GM21619 (cell line): Measurements from ENCODE around the gene POLR3A.
A peak's percentile ranks its signal among the peaks of the same experiment; 100 is the strongest.

Experiments
- ATAC-seq: cut with Tn5 transposase; IDR thresholded peaks from one replicate; pipeline ENCODE4 v1.9.1; 2021; ENCODE audit not compliant: unreplicated experiment

POLR3A gene

DNA sequence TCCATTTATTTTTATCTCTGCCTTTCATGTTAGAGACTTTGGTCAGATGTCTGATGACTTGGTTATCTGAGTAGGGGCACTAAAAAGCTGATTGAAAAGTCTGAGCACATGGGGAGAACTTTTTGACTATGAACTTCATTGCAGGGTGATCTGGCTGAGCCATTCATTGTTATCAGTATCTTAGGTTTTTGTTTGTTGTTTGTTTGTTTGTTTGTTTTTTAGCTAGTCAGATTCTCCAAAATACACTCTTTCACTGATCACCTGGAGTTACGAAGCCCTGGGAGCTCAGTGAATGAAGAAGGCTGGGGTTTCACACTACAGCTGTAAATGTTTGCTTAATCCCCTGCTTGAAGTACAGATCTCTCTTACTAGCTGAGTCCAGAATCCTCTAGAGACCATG is 74.2 kb downstream of the POLR3A start:
- ATAC-seq = no peak

DNA sequence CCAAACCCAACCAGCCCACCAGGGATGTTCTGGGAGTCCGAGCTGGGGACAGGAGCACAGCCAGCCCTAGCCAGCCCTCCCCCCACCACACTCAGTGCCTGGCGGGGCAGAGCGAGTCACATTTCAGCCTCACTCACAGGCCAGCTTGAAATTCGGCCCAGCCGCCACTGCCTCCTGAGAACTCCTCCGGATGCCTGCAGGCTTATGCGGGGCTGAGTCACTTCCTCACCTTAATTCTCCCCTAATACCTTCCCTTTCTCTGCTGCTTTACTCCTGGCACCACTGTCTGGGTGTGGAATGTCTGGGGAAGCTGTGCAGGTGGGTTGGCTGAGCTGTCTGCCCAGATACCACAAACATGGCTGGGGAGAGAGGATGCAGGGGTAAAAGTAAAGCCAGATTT is 80.1 kb downstream of the POLR3A start:
- no peak for ATAC-seq

DNA sequence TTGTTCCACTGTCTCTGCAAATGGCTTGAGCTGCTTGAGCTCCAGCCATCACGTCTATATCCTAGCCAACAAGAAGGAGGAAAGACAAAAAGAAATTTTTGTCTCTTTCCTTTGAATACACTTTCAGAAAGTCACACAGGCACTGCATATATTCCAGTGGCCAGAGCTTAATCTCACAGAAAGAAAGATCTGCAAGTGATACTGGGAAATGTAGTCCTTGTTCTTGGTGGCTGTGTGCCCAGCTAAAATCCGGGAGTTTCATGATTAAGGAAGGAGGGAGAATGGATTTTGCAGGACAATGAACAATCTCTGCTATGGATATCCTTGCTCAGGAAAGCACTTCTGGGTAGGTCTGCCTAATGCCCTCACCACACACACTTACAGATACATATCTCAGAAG is 83.2 kb downstream of the POLR3A start:
- ATAC-seq = no peak

DNA sequence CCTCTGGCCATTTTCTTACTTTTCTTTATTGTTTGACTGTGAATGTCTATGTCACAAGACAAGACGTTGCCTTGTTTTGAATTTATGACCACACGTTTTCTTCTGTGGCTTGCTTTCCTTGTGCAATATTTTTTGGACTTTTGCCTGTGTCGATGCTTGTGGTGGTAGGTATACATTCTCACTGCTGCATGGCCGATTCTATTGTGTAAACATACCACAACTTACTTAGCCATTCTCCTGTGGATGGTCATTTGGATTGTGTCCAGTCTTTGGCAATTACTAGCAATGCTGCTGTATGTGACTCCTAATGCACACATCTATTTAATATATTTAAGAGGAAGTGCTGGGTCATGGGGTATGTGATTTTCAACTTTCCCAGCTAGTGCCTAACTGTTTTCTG is 84.8 kb downstream of the POLR3A start:
- no peak for ATAC-seq

DNA sequence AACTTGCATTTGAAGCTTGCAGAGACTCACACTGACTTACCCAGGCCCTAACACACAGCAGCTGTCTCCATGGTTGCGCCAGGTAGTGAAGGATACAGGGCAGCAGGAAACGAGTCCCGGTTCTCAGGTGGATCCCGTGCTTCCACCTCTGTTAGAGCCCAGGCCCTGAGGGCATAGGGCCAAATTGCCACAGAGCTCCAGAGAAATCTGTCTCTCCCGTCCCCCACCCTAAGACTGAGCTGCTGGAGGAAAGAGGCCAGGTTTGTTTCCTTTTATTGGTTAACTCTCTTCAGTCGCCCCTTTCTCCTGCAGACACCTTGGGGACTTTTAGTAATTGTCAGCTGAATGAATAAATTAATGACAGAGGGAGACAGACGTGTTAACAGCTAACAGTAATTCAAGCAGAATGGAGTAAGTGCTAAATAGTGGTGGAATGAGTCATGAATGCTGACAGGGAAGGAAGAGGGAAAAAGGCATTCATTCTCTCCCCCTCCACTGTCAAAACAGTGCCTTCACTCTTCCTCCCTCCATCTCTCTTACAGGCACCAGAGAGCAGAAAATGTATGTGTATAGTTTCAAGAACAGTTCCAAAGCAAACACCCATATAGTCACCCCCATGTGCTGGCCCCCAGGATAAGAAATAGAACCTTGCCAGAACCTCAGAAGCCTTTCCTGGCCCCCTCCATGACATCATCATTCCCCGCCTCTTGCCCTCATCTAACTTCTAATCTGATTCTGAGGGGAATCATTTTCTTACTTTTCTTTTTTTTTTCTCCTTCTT is 86.0 kb downstream of the POLR3A start:
- no peak for ATAC-seq

DNA sequence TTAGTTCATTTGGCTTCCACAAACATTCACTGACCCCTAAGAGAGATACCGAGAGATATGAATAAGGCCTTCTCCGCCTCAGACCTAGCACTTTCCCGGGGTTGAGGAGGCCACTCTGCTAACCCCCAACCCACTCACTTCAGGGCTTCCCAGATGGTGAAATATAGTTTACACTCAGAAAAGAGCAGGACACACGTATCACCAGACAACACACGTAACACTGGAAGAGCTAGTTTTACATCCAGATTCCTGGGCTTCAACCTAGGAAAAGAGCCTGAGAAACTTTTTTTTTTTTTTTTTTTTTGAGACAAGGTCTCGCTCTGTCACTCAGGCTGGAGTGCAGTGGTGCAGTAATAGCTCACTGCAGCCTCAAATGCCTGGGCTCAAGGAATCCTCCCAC is 87.5 kb downstream of the POLR3A start:
- no peak for ATAC-seq

DNA sequence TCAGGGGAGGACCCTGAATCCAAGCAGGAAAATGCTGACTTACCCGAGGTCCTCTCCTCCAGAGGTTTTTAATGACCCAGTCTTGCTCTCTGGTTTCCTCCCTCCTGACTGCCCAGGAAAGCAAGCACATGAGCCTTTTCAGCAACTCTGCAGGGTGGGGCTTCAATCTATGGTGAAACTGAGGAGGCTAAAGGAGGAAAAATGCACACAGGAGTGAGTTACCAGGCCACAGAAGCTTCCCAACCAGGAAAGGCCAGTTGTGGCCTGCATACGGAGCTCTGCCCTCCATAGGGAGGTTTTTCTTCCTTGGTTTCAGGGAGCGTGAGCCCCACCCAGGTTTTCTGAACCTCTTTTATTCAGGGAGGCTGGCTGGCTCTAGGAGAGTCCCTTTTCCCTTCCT is 88.7 kb downstream of the POLR3A start:
- ATAC-seq = no peak

DNA sequence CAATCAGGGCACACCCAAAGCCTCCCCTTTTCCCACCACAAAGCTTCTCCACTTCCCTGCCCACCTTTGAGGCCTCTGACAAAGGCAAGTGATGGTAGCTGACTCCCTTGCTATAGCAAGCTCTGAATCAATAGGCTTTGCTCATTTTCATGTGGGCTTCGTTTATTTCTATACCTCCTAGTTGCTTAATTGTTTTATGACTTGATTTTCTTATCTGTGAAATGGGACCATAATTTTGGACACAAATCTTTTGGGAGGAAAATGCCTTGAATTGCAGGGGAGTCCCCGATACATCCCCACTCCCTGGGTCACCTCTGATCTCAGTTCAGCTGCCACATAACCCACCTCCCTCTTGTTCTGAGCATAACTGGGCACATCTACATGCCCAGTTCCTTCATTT is 89.1 kb downstream of the POLR3A start:
- ATAC-seq = no peak

DNA sequence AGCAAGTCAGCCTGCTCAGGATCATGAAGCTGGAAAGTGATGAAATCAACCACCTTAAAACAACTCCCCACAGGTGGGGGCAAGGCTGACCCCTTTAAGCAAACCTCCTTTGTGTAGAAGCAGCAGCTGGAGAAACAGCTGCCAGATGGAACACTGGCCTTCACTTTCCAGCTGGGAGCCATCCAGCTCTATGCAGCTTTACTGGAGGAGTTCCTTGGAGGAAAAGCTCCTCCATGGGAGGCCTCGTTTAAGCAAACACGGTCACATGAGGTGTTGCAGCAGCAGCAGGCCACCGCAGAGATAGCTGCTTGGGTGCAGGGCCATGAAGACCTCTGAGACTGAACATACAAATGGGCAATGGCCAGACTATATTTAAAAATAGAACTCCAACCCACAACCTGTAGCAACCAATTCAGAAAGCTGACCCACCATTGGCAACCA is 89.7 kb downstream of the POLR3A start:
- ATAC-seq = no peak

DNA sequence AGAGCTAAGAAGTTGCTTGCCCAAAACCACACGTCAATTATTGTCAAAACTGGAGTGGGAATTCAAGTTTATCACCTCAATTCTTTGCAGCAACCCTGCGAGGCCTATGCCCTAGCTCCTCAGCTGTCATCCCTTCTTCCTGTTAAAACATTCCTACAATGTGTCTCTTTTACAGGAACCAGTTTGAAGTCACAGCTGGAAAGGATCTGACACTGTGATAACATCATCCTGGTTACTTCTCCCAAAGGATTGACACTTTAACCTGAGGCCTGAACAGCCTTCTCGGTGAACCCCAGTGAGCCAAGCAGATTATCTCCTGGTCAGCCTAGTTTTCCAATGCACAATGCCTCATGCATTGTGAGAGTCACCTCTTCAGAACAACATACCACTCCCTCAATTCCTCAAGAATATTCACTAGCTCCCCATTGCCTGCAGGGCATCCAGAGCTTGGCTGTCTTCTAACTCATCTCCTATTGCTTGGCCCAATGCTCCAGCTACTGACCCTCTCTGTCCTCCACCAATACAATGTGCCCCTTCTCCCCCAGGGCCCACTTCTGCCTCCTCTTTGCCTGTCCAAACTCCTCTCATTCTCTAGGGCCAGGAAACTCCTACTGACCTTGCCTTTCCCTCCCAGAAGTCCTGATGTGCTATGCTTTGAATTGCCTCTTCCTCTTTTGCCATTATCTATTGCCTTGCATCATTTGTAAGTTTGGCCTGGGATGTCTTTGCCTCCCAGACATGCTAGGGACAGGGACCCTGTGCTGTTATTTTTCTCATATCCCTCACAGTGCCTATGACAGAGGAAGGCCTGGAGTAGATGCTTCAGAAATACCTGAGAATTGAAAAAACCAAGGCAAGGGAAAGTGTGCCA is 92.4 kb downstream of the POLR3A start:
- ATAC-seq = no peak

DNA sequence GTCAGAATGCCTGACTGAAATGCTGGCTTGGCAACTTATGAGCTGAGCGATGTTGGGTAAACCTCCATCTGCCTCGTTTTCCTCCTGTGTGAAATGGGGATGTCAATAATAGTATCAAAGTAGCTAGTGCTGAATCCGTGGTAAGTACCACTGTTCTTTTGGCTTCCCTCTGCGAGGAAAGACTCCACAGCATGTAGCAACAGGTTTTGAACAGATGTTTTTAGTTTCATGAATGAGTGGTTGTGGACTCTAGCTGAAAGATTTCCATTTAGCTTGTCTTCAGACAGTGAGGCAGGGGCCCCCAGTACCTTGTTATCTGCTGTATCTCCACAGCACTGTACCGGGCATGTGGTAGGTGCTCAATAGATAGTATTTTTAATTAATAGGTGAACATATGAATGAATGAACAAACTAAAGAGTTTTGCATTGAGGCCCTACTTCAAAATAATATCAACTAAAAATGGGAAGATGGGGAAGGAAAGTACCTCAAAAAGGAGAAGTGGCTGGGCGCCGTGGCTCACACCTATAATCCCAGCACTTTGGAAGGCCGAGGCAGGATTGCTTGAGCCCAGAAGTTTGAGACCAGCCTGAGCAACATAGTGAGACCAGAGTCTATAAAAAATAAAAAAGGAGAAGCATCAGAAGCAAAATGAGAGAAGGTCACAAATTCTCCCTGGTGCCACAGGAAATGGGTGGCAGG is 97.1 kb downstream of the POLR3A start:
- no peak for ATAC-seq

DNA sequence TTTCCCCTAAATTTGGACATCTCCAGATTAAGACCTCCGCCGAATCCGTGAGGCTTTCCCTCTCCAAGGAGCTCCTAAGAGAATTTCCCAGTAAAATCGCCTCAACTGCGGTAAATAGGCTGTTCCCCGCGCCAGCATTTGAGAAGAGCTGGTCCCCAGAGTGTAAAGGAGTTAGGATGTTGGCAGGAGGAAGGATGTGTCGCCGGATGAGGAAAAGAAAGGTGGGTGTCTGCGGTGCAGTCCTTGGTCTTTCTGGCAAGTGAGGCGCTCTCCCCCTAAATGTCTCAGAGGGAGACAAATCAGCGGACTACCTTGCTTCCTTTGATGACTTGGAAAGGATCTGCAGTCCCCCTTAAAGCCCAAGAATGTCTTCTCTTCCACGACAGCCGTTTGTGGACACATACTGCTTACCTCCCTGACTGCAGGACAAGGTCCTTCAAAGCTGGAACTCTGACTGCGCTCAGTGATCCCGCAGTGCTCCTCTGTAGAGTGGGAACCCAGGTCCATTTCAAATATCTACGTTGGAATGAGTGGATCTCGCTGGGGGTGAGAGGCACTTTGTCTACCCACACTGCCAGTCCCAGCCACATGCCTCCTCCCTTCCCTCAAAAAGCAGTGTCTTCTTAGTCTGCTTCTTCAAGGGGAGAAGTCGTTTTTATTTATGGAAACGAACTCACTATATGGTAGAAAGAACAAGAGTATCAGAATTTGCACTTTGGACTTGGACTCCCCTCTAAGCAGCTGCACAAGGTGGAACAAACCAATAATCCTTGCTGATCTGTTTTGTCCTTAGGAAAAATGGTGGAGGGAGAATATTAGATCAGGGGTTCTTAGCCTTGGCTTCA is 101.7 kb downstream of the POLR3A start:
- ATAC-seq = no peak

DNA sequence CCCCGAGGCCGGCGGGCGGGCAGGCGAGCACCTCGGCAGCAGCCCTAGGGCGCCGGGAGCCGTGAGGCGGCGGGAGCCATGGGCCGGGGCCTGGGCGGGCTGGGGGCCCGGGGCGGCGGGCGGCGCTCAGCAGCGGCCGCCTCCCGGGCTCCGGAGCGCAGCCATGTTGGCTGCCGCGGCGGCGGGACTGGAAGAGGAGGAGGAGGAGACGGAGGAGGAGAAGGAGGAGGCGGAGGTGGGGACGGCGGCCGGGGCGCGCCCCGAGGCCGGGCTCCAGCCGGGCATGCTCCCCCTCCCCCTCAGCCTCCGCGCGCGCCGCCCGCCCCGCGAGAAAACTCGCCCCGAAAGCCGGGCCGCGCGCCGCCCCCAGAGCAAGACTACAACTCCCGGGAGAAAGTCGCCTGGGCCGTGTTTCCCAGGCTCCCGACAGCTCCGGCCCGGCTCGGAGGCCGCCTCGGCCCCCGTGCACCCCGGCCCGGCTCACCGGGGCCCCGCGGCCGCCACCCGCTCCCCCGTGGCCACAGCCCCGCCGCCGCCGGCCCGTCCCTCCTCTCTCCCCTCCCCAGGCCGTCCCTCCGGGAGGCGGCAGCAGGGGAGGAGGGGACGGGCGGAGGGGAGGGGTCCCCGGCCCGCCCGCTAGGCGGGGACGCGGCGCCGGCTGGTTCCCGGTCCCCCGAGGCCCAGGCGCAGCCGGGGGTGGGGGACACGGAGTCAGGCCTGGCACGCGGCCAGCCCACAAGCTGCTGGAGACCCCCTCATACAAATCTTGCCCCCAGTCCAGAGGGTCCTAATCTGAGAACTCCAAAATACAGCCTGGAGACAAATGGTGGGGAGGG is 102.5 kb downstream of the POLR3A start, which contains the start of gene DLG5:
DLG5 (minus strand) TSS at position 190 of the 836 bp plus-strand sequence. CDS start 235 bp downstream, outside the sequence.
- ATAC-seq = peak; percentile 58

DNA sequence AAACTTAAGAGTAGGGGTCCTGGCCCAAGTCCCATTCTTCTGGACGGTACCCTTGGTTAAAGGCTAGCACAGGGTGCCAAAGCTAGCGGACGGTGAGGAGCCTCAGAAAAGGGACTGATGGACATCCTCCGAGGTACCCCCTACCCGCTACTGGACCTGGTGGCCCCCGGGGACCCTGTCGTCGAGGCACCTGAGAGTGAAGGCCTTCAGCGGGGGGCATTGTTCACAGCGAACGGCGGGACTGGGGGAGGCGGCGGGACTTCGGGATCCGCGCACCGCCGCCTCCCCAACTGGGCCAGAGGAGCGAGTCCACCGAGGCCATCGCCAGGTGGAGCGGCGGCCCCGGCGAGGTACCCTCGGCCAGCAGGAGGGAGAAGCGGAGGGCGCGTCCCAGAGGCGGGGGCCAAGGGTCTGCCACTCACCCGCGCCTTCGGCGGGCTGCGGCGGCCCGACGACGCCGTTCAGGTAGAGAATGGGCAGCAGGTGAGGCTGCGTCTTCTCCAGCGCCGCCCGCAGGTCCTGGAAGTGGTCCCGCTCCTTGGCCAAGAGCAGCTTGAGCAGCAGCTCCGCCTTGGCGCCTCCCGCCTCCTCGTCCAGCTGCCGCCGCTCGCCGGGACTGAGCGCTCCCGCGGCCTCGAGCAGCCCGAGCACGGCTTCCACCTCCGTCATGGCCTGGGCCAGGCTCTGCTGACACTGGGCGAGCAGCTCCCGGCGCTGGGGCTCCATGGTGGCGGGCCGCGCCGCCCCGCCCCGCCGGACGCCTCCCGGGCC is 103.3 kb downstream of the POLR3A start:
- peak; percentile 52 for ATAC-seq

DNA sequence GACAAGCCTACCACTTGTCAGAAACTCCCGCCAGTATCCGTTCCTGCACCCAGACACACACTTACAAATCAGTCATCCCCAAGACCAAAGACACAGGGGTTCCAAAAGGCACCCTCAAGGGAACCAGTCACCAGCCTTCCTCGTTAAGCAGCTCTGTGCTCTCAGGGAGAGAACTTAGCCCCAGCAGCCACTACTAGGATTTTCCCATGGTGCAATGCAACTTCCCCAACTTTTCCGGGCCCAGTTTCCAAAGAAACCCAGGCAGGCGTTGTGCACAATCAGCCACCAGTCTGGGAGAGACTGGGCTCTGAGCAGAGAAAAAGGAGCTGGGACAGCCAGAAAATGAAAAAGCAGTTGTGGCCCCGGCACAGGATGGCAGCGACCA is 103.9 kb downstream of the POLR3A start:
- ATAC-seq = no peak

DNA sequence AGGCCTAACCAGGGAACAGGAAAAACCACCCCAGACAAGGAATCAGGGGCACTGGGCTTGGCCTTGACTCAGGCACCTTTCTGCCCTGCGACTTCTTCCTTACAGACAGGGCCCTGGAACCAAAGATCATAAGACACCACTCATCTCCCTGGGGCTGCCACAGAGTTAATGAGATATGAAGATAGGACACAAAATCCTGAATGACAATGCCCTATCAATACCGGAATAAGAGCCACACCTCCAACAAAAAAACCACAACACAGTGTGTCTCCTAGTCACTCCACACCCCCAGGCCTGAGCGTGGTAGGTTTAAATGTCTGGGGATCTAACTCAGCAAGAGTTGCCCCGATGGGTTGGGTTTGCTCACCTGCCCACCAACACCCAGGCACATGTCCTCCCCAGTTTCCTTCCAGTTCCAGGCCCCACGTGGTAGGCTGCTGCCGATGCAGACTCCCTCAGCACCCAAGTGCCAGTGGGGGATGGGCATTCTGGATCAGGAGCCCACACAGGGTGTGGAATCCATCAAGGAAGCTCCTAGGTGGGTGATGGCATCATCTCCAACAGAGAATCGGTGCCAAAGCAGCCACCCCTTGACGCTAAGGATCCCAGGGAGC is 106.6 kb downstream of the POLR3A start:
- no peak for ATAC-seq

DNA sequence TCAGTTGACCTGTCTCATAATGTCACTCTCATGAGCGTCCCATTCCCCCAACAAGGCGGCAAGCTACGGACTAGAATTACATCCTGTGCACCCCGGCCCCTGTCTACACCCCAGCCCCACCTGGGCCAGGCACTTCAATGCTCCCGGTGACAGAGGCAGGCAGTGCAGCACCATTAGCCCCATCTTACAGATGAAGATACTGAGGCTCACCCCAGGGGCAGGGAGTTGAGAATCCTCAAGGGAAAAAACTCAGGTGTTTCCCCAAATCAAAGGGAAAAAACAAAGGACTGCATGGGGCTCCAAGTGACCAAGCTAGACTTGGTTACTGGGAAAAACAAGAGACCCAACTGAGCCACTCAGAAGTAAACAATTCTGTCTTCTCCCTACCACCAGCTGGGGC is 107.3 kb downstream of the POLR3A start:
- ATAC-seq = no peak

DNA sequence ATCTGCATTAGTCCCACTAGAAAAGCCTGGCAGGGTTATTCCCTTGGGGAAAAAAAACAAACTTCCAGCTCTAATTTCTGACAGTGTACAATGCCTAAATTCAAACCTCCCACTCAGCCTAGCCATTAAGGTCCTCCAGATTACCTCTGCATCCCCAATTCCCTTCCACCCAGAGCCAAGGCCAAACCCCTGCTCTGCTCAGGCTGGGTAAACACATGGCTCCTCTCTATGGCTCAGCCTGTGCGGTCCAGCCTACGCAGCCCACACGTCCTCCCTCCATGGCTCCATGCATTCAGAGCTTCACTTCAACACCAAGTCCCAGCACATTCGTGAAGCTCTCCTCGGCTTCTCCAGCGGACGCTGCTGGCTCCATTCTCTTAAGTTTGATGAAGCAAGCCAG is 107.9 kb downstream of the POLR3A start:
- no peak for ATAC-seq

DNA sequence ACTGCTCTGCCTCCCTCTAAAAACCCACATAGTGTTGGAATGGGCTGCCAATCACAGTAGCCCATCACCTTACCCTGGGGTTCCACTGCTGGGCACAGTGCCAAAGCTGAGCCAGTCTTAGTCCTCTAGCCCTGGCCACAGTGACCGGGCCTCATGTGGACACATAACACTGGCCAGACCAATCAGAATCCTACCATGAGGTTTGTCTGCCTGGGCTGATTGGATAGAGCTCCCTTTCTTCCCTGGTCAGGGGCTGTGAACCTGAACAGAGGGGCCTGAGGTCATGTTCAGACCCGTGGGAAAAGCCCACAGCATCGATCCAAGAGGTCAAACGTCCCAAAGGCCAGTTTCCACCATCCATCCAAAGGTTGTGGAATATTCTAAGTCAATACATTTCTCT is 108.8 kb downstream of the POLR3A start:
- ATAC-seq = no peak
